ENCODE data around the gene SPRR2G.

Gene SPRR2G

GRCh38 chr1:153125536-153125935 is 25.2 kb downstream of the SPRR2G start:
- TF ChIP-seq GATA3 (IDR thresholded peaks at IDR 0.05; ENCODE audit: low read depth, low read length) (no peak), GATA2 (IDR thresholded peaks at IDR 0.05; ENCODE audit: low read depth, low read length) (no peak)

DNA sequence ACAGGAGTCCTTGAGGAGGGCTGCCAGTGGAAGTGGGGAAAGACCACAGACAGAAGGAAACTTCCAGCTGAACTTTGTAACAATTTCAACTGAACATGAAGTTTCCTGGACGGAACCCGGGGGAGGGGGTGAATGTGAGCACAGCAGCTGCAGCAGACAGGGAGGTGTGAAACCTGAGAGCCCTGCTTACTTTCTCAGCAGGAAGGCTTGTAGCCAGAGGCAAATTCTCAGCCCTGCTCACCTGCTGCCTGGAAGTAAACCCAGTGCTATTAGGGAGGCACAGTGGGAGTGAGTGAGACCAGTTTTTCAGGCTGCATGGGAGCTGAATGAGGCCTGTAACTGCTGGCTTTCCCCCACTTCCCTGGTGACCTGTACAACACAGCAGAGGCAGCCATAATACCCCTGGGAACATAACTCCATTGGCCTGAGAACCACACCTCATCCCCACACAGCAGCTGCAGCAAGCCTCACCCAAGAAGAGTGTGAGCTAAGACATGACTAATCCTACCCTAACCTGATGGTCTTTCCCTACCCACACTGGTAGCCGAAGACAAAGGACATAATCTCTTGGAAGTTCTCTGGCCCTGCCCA is 27.8 kb downstream of the SPRR2G start:
- no peak for TF ChIP-seq GATA3 (IDR thresholded peaks at IDR 0.05; ENCODE audit: low read depth, low read length)
- TF ChIP-seq GATA2 (IDR thresholded peaks at IDR 0.05; ENCODE audit: low read depth, low read length), result no peak

GRCh38 chr1:153120945-153121344 is 29.7 kb downstream of the SPRR2G start:
- no peak for TF ChIP-seq GATA2 (IDR thresholded peaks at IDR 0.05; ENCODE audit: low read depth, low read length)
- no peak for TF ChIP-seq GATA3 (IDR thresholded peaks at IDR 0.05; ENCODE audit: low read depth, low read length)

DNA sequence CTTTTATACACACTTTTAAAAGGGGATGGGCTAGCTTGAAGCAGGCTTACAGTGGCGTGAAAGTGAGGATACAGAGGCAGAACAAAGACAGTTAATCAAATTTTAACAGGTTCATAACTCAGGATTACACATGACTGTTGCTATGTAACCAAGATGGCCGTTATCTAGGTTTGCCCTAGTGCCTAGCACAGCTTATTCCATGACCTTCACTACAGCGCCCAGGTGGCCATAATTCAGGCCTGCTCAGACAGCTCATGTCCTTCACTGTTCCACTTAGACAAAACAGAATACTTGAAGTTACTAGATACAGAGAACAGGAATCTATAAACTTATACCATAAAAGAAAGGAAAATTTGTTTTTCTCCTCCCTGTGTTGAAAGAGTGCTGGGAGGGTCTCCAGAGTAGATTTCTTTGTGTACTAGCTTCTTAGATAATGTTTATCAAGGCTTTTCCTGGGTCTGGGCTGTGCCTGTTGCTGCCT is 31.2 kb downstream of the SPRR2G start:
- TF ChIP-seq GATA2 (IDR thresholded peaks at IDR 0.05; ENCODE audit: low read depth, low read length), result no peak
- no peak for TF ChIP-seq GATA3 (IDR thresholded peaks at IDR 0.05; ENCODE audit: low read depth, low read length)

DNA sequence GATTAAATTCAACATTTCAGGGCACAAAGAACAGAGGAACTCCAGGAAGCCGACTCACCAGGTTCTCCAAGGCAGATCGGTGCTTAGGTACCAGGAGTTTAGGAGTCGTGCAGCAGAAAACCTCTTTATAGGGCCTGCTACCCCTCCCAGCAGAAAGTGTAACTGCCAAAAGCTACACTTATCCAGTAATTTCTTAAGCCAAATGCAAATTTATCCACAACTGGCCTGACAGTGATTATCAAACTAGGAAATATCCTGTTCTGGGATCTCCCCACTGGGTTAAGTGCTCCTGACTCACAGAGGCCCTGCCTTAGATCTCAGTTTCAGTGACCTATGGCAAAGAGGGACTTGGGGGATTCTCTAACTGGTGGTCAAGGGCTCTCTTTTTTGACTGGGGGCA is 37.3 kb downstream of the SPRR2G start, which contains the start of gene SPRR2F:
Gene SPRR2F, minus strand, starts transcription at position 101 of the 400 bp plus-strand sequence. CDS start 783 bp downstream, outside the sequence.
- TF ChIP-seq GATA3 (IDR thresholded peaks at IDR 0.05; ENCODE audit: low read depth, low read length) (no peak), GATA2 (IDR thresholded peaks at IDR 0.05; ENCODE audit: low read depth, low read length) (no peak)

GRCh38 chr1:153100245-153100644 is 50.4 kb downstream of the SPRR2G start:
- TF ChIP-seq GATA3 (IDR thresholded peaks at IDR 0.05; ENCODE audit: low read depth, low read length), result no peak
- TF ChIP-seq GATA2 (IDR thresholded peaks at IDR 0.05; ENCODE audit: low read depth, low read length), result no peak
